Tibial nerve (tissue), 3 donors: ENCODE measurements around the gene SUGCT.

Experiments
- POLR2A ChIP-seq, 2 donors: fragments of 450-650 bp; IDR thresholded peaks; one replicate each; pipeline ENCODE4 v1.6.1; 2017; ENCODE audit warnings: antibody characterized with exemption in 2 of 2, mild to moderate bottlenecking in 2 of 2, moderate library complexity in 2 of 2
- TF ChIP-seq, protein P1 (sequence below), 5 experiments: fragments of 200-600 bp in 3 of 5; fragments of 450-650 bp in 2 of 5; sonication (generic) in 3 of 5; IDR thresholded peaks; one replicate each; pipeline ENCODE4 v1.5.1; 2016 to 2019; ENCODE audit warnings: antibody characterized with exemption in 5 of 5, mild to moderate bottlenecking in 3 of 5, moderate library complexity in 2 of 5

DNA sequence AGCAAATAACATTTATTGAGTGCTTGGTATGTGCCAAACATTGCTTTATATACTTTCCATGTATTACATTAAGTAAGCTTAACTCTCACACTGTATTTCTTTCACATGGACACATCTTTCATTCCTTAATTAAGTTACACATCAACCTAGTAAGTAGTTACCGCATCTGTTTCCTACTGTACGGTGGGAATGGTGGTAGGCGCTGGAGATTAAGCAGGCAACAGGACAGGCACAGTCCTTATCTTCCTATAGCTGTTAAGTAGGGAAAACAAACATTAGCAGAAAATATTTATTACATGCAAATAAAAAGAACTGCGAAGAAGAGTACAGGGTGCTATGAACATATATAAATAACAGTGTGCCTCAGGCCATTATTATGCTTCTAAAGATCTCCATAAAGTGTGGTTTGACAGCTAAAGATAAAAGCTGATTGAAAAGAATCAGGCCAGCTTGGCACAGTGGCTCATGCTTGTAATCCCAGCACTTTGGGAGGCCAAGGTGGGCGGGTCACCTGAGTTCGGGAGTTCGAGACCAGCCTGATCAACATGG is 105.0 kb downstream of the SUGCT start:
- TF ChIP-seq, protein P1, sequence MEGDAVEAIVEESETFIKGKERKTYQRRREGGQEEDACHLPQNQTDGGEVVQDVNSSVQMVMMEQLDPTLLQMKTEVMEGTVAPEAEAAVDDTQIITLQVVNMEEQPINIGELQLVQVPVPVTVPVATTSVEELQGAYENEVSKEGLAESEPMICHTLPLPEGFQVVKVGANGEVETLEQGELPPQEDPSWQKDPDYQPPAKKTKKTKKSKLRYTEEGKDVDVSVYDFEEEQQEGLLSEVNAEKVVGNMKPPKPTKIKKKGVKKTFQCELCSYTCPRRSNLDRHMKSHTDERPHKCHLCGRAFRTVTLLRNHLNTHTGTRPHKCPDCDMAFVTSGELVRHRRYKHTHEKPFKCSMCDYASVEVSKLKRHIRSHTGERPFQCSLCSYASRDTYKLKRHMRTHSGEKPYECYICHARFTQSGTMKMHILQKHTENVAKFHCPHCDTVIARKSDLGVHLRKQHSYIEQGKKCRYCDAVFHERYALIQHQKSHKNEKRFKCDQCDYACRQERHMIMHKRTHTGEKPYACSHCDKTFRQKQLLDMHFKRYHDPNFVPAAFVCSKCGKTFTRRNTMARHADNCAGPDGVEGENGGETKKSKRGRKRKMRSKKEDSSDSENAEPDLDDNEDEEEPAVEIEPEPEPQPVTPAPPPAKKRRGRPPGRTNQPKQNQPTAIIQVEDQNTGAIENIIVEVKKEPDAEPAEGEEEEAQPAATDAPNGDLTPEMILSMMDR (IDR thresholded peaks at IDR 0.05): no peak
- no peak for TF ChIP-seq POLR2A (IDR thresholded peaks at IDR 0.05)
